Measurements from ENCODE around the gene KCNT1. TPM values are rescaled to one million over a fixed set of nuclear protein-coding genes. Genes with fewer than 3 reads are reported as not detected.

Gene KCNT1
- total RNA-seq, 2 donors from 2014 or later: under 0.01 TPM

GRCh38 chr9:135711391-135711790, 9.4 kb downstream of the KCNT1 start:
- Histone ChIP-seq H3K9me3 (no peaks in the 10 kb centered on the region), H3K4me1 (no peaks in the 10 kb centered on the region), H3K27ac (no peak overlapping the region), H3K36me3 (replicated peaks in 1 of 2; ENCODE audit: insufficient read depth in 1 of 2, low read depth in 2 of 2) (no peaks in the 10 kb centered on the region), H3K4me3 (no peak overlapping the region), H3K27me3 (no peaks in the 10 kb centered on the region)
- intact Hi-C loops (cut with DNase I): no loop called here
- DNase-seq: no peak
- TF ChIP-seq CTCF (IDR thresholded peaks at IDR 0.05) (no peak), POLR2A (IDR thresholded peaks at IDR 0.05) (no peak)
- 58 to 80% methylated on average over 1 to 11 of the region's 12 CpGs for WGBS, 2 donors
- ATAC-seq: no peak

- intact Hi-C loops (cut with DNase I): no loop called here
- H3K9me3 ChIP-seq: no peaks in the 10 kb centered on the region
- no peak overlapping the region for H3K27ac ChIP-seq
- H3K4me3 ChIP-seq: no peak overlapping the region
- ATAC-seq (no peak), DNase-seq (no peak)
- H3K4me1 ChIP-seq: no peaks in the 10 kb centered on the region
- H3K27me3 ChIP-seq: no peaks in the 10 kb centered on the region
- 74 to 76% methylated on average over 8 of the region's 10 CpGs for WGBS, 2 donors
- no peak for TF ChIP-seq POLR2A (IDR thresholded peaks at IDR 0.05)
- no peak for TF ChIP-seq CTCF (IDR thresholded peaks at IDR 0.05)
- no peaks in the 10 kb centered on the region for H3K36me3 ChIP-seq (replicated peaks in 1 of 2; ENCODE audit: insufficient read depth in 1 of 2, low read depth in 2 of 2)
These were observed 9.9 kb downstream of the KCNT1 start for GRCh38 chr9:135711881-135712280.

GRCh38 chr9:135712613-135713295, 10.8 kb downstream of the KCNT1 start:
- DNase-seq (no peak), ATAC-seq (no peak)
- Histone ChIP-seq H3K9me3 (no peaks in the 10 kb centered on the region), H3K27me3 (no peaks in the 10 kb centered on the region), H3K4me1 (no peaks in the 10 kb centered on the region), H3K4me3 (no peak overlapping the region), H3K27ac (no peak overlapping the region), H3K36me3 (replicated peaks in 1 of 2; ENCODE audit: insufficient read depth in 1 of 2, low read depth in 2 of 2) (no peaks in the 10 kb centered on the region)
- no peak for TF ChIP-seq CTCF (IDR thresholded peaks at IDR 0.05)
- TF ChIP-seq POLR2A (IDR thresholded peaks at IDR 0.05): no peak
- intact Hi-C loops (cut with DNase I): no loop called here
- WGBS, 2 donors: 51 to 79% methylated on average over 12 to 15 of the region's 16 CpGs

GRCh38 chr9:135714242-135715055, 12.5 kb downstream of the KCNT1 start:
- DNase-seq (no peak), ATAC-seq (no peak)
- intact Hi-C loops (cut with DNase I): no loop called here
- WGBS, 2 donors: 0 to 5% methylated on average over 2 to 53 of the region's 103 CpGs
- Histone ChIP-seq H3K9me3 (no peaks in the 10 kb centered on the region), H3K4me3 (no peak overlapping the region), H3K4me1 (no peaks in the 10 kb centered on the region), H3K36me3 (replicated peaks in 1 of 2; ENCODE audit: insufficient read depth in 1 of 2, low read depth in 2 of 2) (no peaks in the 10 kb centered on the region), H3K27me3 (no peaks in the 10 kb centered on the region), H3K27ac (no peak overlapping the region)
- TF ChIP-seq POLR2A (IDR thresholded peaks at IDR 0.05) (no peak), CTCF (IDR thresholded peaks at IDR 0.05) (no peak)
